KOPT-K1 (cell line): ENCODE results near the gene RANBP10.

Experiments used
- H3K27ac ChIP-seq: fragments of 200-600 bp; sonication (generic); 2 replicates; pipeline ENCODE4 v1.5.1; 2016; ENCODE audit warnings: antibody characterized with exemption, mild to moderate bottlenecking, low read depth, low read length; ENCODE audit not compliant: poor library complexity, severe bottlenecking
- H3K36me3 ChIP-seq: fragments of 200-600 bp; sonication (generic); 2 replicates; pipeline ENCODE4 v1.5.1; 2017; ENCODE audit warnings: antibody characterized with exemption, mild to moderate bottlenecking, low read length, moderate library complexity; ENCODE audit not compliant: insufficient read depth
- H3K9me3 ChIP-seq: fragments of 200-600 bp; sonication (generic); 2 replicates; pipeline ENCODE4 v1.5.1; 2017; ENCODE audit warnings: antibody characterized with exemption, low read length, mild to moderate bottlenecking; ENCODE audit not compliant: insufficient read depth, poor library complexity, severe bottlenecking

RANBP10 gene

GRCh38 chr16:67726106-67727034 lies 80.0 kb downstream of the RANBP10 start:
- H3K9me3 ChIP-seq = no peaks in the 10 kb centered on the region
- H3K36me3 ChIP-seq = peaks cover 84% of the 10 kb centered on the region
- H3K27ac ChIP-seq = no peak overlapping the region

DNA sequence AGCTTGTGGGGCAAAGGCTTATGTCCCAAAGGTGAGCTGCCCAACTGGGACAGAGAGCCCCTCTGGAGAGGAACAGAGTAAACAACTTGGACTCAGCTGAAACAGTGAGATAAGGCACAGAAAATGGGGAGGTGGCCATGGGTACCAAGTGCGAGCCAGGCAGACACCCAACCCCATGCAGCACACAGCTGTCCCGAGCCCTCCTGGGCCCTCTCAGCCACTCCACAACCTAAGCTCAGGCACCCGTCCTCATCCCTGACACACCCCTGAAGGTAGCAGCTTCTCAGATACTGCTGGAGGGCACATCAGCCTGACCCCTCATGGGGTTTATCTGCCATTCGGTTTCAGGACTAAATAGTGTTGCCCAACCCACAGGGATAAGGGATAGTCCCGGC lies 82.5 kb downstream of the RANBP10 start:
- peaks cover 59% of the 10 kb centered on the region for H3K36me3 ChIP-seq
- H3K9me3 ChIP-seq = no peaks in the 10 kb centered on the region
- no peak overlapping the region for H3K27ac ChIP-seq

DNA sequence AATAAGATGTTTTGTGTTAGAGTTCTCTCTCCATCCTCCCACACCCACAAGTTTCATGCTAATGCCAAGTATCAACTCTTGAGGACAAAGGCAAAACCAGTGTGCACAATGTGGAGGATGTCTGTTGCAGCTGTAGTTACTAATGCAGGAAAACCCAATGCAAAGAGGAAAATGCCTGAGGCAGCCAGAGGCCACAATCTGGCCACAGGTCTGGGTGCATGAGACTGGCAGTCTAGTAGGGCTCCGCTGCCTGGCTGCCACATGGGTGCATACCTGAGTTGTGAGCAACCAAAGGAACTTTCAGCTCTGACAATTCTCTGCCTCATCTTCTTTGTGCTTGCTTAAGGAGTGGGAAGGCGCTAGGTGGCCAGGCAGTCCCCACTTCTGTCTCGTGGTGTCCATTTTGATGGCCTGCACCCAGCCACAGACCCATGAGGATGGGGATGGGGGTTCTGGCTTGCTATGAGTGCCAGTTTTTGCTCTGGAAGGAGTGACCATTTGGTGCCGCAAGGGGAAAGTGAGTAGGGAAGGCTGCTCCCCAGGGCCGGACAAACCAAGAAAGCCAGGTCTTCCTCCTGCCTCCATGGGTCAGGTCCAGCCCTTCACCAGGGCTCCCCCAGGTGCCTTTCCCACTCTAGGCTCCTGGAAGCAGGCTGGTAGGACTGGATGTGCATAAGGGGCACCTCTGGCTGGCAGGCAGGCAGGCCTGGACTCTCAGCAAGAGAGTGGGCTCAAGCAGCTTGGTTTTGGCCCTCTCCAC lies 83.0 kb downstream of the RANBP10 start:
- Histone ChIP-seq H3K36me3 (peaks cover 54% of the 10 kb centered on the region), H3K9me3 (no peaks in the 10 kb centered on the region), H3K27ac (no peak overlapping the region)

GRCh38 chr16:67720236-67720635 lies 86.1 kb downstream of the RANBP10 start:
- peak overlapping the region; percentile 94 for H3K27ac ChIP-seq
- no peaks in the 10 kb centered on the region for H3K9me3 ChIP-seq
- H3K36me3 ChIP-seq = peaks cover 30% of the 10 kb centered on the region; the same call in 1 of the 2 replicates

- Histone ChIP-seq H3K27ac (peak overlapping the region; percentile 94), H3K36me3 (peaks cover 25% of the 10 kb centered on the region; the same call in 1 of the 2 replicates), H3K9me3 (no peaks in the 10 kb centered on the region)
These were observed 86.6 kb downstream of the RANBP10 start for GRCh38 chr16:67719778-67720144.

GRCh38 chr16:67719048-67719777 lies 87.1 kb downstream of the RANBP10 start, which contains the start of gene GFOD2:
GFOD2 (minus strand) TSS chr16:67719316; CDS start chr16:67685715, 33,601 bp downstream.
- no peaks in the 10 kb centered on the region for H3K9me3 ChIP-seq
- peak within 1 kb of the TSS; percentile 94 for H3K27ac ChIP-seq
- peaks cover 20% of the 10 kb centered on the region; the same call in 1 of the 2 replicates for H3K36me3 ChIP-seq

- H3K36me3 ChIP-seq = peaks cover 14% of the 10 kb centered on the region; the same call in 1 of the 2 replicates
- no peaks in the 10 kb centered on the region for H3K9me3 ChIP-seq
- H3K27ac ChIP-seq = peak overlapping the region; percentile 94
These were observed 87.7 kb downstream of the RANBP10 start for GRCh38 chr16:67718668-67719047.

DNA sequence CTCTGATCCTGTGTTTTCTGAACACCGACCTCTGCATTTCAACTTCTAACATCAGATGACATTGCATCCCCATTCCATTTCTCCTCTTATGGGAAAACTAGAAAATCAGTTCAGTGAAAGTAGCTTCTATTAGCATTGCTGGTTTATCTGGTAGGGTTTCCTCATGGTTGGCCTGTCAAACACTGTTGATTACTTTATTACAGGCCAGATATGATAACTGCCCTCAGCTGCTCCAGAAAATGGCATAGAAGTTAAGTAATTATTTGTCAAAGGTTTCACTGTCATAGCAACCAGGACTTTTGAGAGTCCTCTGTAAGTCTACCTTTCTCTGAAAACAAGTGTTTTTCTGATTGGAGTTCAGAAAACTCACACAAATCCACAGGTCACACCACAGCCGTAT lies 90.3 kb downstream of the RANBP10 start:
- H3K36me3 ChIP-seq = peaks cover 7% of the 10 kb centered on the region; the same call in 1 of the 2 replicates
- no peaks in the 10 kb centered on the region for H3K9me3 ChIP-seq
- no peak overlapping the region for H3K27ac ChIP-seq

GRCh38 chr16:67714522-67714921 lies 91.8 kb downstream of the RANBP10 start:
- Histone ChIP-seq H3K36me3 (peaks cover 7% of the 10 kb centered on the region; the same call in 1 of the 2 replicates), H3K27ac (no peak overlapping the region), H3K9me3 (no peaks in the 10 kb centered on the region)

GRCh38 chr16:67713647-67714273 lies 92.6 kb downstream of the RANBP10 start:
- H3K36me3 ChIP-seq = peaks cover 7% of the 10 kb centered on the region; the same call in 1 of the 2 replicates

GRCh38 chr16:67710607-67711006 lies 95.8 kb downstream of the RANBP10 start:
- H3K9me3 ChIP-seq = no peaks in the 10 kb centered on the region
- no peak overlapping the region for H3K27ac ChIP-seq
- H3K36me3 ChIP-seq = no peaks in the 10 kb centered on the region

More at GRCh38 chr16:67713647-67714273, 92.6 kb downstream of the RANBP10 start:
- Histone ChIP-seq H3K9me3 (no peaks in the 10 kb centered on the region), H3K27ac (no peak overlapping the region)

- H3K27ac ChIP-seq = no peak overlapping the region
- H3K36me3 ChIP-seq = no peaks in the 10 kb centered on the region
- H3K9me3 ChIP-seq = no peaks in the 10 kb centered on the region
These were observed 97.3 kb downstream of the RANBP10 start for GRCh38 chr16:67709050-67709449.

GRCh38 chr16:67708368-67708771 lies 98.0 kb downstream of the RANBP10 start:
- Histone ChIP-seq H3K27ac (no peak overlapping the region), H3K36me3 (no peaks in the 10 kb centered on the region), H3K9me3 (no peaks in the 10 kb centered on the region)

- no peaks in the 10 kb centered on the region for H3K9me3 ChIP-seq
- H3K36me3 ChIP-seq = no peaks in the 10 kb centered on the region
- no peak overlapping the region for H3K27ac ChIP-seq
These were observed 98.6 kb downstream of the RANBP10 start for GRCh38 chr16:67707790-67708189.
